ENCODE measurements around the gene TLE1.

The TLE1 gene

DNA sequence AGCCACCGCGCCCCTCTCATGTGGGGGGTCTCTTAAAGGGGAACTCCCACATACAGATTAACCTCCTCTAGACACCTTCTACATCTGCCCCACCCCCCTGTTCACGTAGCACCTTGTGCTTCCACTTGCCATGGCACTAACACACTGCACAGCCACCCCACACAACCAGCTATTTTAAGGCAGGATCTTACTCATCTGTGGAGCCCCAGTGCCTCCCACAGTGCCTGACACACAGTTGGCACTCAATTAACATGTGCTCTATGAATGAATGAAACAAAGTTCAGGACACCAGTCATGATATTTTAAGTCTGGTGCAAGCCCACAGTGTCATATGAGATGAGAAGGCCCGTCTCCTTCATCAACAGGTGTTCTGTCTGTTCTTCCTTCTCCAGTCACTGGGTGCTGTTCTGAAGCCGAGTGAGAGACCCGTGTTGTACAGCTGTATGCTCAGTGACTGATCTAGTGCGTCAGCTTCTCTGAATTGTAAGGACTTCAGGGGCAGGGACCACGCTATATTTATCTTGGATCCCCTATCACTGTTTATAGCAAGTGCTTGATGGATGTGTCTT is 149.1 kb downstream of the TLE1 start:
- no peak for DNase-seq

DNA sequence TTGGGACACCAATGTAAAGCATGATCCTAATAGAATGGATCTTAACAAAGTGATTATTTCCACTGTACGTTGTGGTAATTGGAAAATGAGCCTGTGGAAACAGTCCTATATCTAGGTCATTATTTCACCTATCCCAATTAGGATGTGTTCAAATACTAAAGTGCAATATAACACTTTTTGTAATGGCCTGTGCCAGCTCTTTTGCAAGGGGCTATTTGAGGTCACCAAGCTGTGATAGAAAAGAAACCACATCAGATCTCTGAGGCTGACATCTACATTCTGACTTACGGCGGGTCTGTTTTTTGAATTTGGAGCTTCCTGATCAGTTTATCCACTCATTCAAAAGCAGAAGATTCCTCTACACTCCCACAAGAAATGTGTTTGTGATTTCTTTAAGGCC is 150.0 kb downstream of the TLE1 start:
- DNase-seq, result no peak

DNA sequence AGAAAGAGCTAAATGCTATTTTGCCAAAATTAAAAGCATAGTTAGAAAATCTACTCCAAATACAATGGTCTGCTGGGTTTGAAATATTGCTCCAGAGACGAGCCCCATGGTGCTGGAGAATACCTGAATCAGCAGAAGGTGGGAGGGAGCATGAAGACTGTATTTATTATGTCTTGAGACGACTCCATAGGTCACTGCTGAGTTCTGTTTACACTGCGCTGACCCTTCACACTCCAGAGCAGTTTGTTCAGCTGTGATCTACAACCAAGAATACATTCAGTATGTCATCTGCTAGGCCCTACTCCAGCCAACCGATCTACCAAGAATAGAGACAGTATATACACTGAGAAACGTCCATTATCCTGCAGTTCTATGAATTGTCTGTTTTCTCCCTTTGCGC is 150.5 kb downstream of the TLE1 start:
- DNase-seq, result no peak

DNA sequence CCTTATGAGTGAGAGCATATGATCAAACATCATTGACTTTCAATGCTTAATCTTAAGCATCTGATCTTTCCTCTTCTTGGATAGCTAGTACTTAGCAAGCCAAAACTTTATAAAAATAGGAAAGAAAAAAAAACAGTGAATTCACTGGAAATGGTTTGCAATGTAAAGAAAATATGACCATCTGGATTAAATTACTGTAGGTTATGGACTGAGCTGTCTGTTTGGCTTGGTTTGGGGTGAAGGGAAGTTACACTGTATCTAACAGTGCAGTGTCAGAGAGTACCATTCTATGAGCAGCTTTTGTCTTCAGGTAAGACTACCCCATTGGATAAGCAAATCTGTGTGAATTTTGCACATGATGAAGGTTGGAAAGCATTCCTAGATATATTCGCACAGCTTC is 151.4 kb downstream of the TLE1 start:
- DNase-seq, result no peak

DNA sequence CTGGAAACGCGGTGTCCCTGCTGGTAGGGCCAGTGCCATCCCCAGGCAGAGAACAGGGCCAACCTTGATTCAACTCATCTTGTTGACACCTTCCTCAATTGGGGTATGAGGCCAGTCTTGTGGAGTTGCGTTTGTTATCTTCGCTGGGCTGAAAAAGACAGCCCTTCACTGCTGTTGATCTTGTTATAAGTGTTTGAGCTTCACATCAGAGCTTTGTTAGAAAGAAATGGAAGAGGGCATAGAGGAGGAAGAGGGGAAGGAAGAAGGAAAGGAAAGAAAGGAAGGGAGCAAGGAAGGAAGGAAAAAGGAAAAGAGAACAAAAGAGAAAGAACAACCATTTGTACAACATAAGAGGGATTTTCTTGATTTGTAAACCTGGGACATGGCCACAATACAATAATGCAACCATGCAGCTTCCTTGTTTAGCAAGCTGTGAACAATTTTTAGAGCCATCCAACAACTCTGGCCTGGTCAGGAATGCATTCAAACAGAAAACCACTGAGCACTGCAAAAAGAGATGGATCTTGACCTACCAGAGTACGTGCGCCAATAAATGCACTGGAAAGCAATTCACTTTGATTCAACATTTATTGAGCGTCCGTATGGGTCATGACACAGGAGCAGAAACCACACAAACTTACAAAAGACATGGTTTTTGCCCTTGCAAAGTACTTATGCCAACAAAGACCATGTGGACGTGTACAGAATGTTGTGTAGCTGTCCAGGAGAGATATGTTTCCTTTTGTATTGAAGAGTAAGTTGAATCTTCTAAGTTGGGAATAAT is 152.9 kb downstream of the TLE1 start:
- DNase-seq, result no peak

DNA sequence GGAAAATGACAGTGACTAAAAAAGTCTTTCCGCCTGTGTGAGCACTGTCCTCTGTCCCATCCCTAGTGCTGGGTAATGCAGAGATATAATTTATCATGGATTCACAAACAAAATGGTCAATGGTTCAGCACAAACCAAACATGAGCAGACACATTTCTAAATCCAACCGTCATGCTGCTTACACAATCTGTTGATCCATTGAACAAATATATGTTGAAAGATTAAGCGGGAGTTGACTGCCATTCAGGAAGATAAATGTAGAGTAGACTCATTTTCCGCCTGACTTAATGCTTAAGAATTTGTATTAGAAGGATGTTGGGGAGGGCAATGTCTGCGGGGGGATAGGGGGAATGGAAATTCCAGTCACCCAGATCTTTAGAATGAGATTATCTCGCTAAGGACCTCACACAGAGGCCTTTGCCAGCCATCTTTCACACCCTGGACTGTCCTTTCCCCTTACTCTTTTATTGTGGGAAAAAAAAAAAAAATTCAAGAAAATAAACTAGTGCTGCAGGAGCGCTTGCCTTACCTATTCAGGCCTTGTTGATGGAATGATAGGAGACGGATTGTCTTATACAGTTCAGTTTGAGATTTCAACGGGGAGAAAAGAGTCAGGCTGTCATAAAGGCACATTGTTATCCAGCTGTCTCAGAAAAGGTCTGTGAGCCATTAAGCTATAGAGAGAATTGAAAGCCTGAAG is 153.7 kb downstream of the TLE1 start:
- DNase-seq, result peak; percentile 87

DNA sequence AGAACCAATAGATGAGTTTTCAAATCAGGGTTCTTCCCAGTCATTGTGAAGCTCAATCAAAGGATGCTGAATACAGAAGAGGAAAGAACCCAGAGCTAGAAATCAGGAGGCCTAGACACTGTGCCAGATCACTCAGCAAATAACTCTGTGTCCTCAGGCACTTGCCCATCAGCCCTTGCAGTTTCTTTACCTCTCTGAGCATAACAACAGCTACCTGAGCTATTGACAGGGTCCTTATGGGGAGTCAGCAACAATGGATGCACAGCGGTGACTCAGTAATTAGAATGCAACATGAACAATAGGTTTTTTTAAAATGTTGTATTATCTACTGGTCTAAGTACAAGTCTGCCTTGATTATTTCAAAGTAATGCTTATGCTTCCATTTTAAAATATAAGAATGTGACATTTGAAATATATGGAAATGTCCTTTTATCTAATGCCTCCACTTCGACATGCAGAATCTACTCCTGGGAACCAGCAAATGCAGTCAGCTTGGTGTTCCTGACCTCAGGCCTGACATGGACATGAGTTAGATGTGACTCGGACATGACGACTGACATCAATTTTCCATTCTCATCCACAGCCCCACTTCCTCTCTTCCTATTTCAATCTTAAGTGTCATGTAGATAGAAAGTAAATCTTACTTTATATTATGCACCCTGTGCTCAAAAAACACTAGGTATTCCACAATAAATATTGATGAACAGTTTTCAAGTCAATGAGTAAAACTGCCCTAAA is 155.0 kb downstream of the TLE1 start:
- DNase-seq, result no peak
